AG09309 (cell line): Measurements from ENCODE around the gene TMA7B.

Experiments
- DNase-seq: peaks from one replicate; pipeline ENCODE4 v3.0.0-alpha.2; 2010; ENCODE audit warnings: low read depth
- H3K4me3 ChIP-seq: 2 replicates; pipeline ENCODE4 v1.5.1; 2011; ENCODE audit warnings: mild to moderate bottlenecking, low read depth, low read length, moderate library complexity; ENCODE audit not compliant: control insufficient read depth
- CTCF ChIP-seq: IDR thresholded peaks from 2 replicates; pipeline ENCODE4 v1.5.1; 2011; ENCODE audit warnings: mild to moderate bottlenecking, low read depth, low read length, inconsistent platforms; ENCODE audit not compliant: insufficient read depth, control insufficient read depth; ENCODE audit errors: missing control alignments

The TMA7B gene

GRCh38 chr22:39932166-39932565 lies 28.0 kb upstream of the TMA7B start:
- no peak overlapping the region for H3K4me3 ChIP-seq
- no peak for DNase-seq
- no peak for TF ChIP-seq CTCF

- DNase-seq: no peak
- H3K4me3 ChIP-seq: no peak overlapping the region
- TF ChIP-seq CTCF: peak; percentile 60
Measured at GRCh38 chr22:39932918-39933649, 27.1 kb upstream of the TMA7B start.

- DNase-seq: no peak
- H3K4me3 ChIP-seq: no peak overlapping the region
- TF ChIP-seq CTCF: no peak
Measured at GRCh38 chr22:39933741-39934140, 26.5 kb upstream of the TMA7B start.

- DNase-seq: no peak
- no peak for TF ChIP-seq CTCF
- no peak overlapping the region for H3K4me3 ChIP-seq
Measured at GRCh38 chr22:39935116-39935515, 25.1 kb upstream of the TMA7B start.

GRCh38 chr22:39935612-39936011 lies 24.6 kb upstream of the TMA7B start:
- DNase-seq: no peak
- no peak for TF ChIP-seq CTCF
- no peak overlapping the region for H3K4me3 ChIP-seq

- no peak overlapping the region for H3K4me3 ChIP-seq
- TF ChIP-seq CTCF: no peak
- no peak for DNase-seq
Measured at GRCh38 chr22:39936523-39937145, 23.6 kb upstream of the TMA7B start.
